GM12891 (cell line): Measurements from ENCODE around the gene PRDX4.
A peak's percentile ranks its signal among the peaks of the same experiment; 100 is the strongest.
"Not testable (repeated sequence)": the region's sequence is repeated elsewhere in the genome, so short reads cannot be mapped to it uniquely, and the experiment has no call there.

Experiments
- DNase-seq: peaks from one replicate; pipeline ENCODE4 v3.0.0; 2011; ENCODE audit warnings: low spot score; ENCODE audit not compliant: insufficient read length
- FAIRE-seq: peaks from 2 replicates; lab custom pipeline; 2011; peaks lifted over from hg19 to GRCh38; lab: Jason Lieb, UNC
- PAX5 ChIP-seq: IDR thresholded peaks from 2 replicates; pipeline ENCODE4 v1.6.1; 2011; ENCODE audit warnings: low read length, moderate library complexity, mild to moderate bottlenecking; ENCODE audit not compliant: insufficient read depth, severe bottlenecking
- POLR2A ChIP-seq: IDR thresholded peaks from 2 replicates; pipeline ENCODE4 v1.6.1; 2011; ENCODE audit warnings: low read depth, low read length, control low read depth
- POLR2AphosphoS5 ChIP-seq: IDR thresholded peaks from 2 replicates; pipeline ENCODE4 v1.6.1; 2011; ENCODE audit warnings: low read depth, low read length, control low read depth
- POU2F2 ChIP-seq: IDR thresholded peaks from 2 replicates; pipeline ENCODE4 v1.6.1; 2011; ENCODE audit warnings: low read depth, mild to moderate bottlenecking, control low read depth, low read length, moderate library complexity
- SPI1 ChIP-seq: IDR thresholded peaks from 2 replicates; pipeline ENCODE4 v1.6.1; 2011; ENCODE audit warnings: low read depth, low read length, control low read depth
- TAF1 ChIP-seq: IDR thresholded peaks from 2 replicates; pipeline ENCODE4 v1.6.1; 2011; ENCODE audit warnings: low read depth, low read length, control low read depth

Gene PRDX4

GRCh38 chrX:23656091-23656490, 11.2 kb upstream of the PRDX4 start:
- FAIRE-seq (no peak), DNase-seq (no peak)
- no peak for TF ChIP-seq POU2F2
- TF ChIP-seq SPI1 = no peak
- TF ChIP-seq TAF1 = no peak
- no peak for TF ChIP-seq POLR2A
- no peak for TF ChIP-seq POLR2AphosphoS5
- TF ChIP-seq PAX5 = no peak

GRCh38 chrX:23656684-23657083, 10.6 kb upstream of the PRDX4 start:
- DNase-seq (no peak), FAIRE-seq (no peak)
- TF ChIP-seq POLR2A (no peak), TAF1 (no peak), PAX5 (no peak), POU2F2 (no peak), POLR2AphosphoS5 (no peak), SPI1 (no peak)

- FAIRE-seq = no peak
- TF ChIP-seq PAX5 = no peak
- no peak for TF ChIP-seq SPI1
- TF ChIP-seq POLR2AphosphoS5 = no peak
- no peak for DNase-seq
These were observed 8.0 kb upstream of the PRDX4 start for GRCh38 chrX:23659339-23659738.

- not testable (repeated sequence) for DNase-seq, FAIRE-seq
These were observed 7.1 kb upstream of the PRDX4 start for GRCh38 chrX:23660083-23660765.

GRCh38 chrX:23660766-23661132, 6.5 kb upstream of the PRDX4 start:
- TF ChIP-seq TAF1 (no peak), POU2F2 (no peak), POLR2AphosphoS5 (no peak), PAX5 (no peak), POLR2A (no peak), SPI1 (no peak)
- no peak for DNase-seq
- no peak for FAIRE-seq

GRCh38 chrX:23661671-23662070, 5.6 kb upstream of the PRDX4 start:
- FAIRE-seq (no peak), DNase-seq (no peak)
- TF ChIP-seq SPI1 = no peak
- no peak for TF ChIP-seq POU2F2
- TF ChIP-seq POLR2AphosphoS5 = no peak
- no peak for TF ChIP-seq PAX5
- no peak for TF ChIP-seq TAF1
- TF ChIP-seq POLR2A = no peak

- no peak for TF ChIP-seq PAX5
- DNase-seq = no peak
- no peak for FAIRE-seq
These were observed 5.1 kb upstream of the PRDX4 start for GRCh38 chrX:23662187-23662586.

- no peak for TF ChIP-seq POU2F2
- TF ChIP-seq SPI1 = no peak
- no peak for TF ChIP-seq TAF1
- TF ChIP-seq PAX5 = no peak
- no peak for TF ChIP-seq POLR2AphosphoS5
- TF ChIP-seq POLR2A = no peak
- peak; percentile 17 for DNase-seq
These were observed 4.4 kb upstream of the PRDX4 start for GRCh38 chrX:23662853-23663252.

GRCh38 chrX:23664496-23664895, 2.8 kb upstream of the PRDX4 start:
- FAIRE-seq (no peak), DNase-seq (no peak)
- TF ChIP-seq POLR2AphosphoS5 (no peak), TAF1 (no peak), POU2F2 (no peak), SPI1 (no peak), PAX5 (no peak), POLR2A (no peak)

More at GRCh38 chrX:23662853-23663252, 4.4 kb upstream of the PRDX4 start:
- no peak for FAIRE-seq

- FAIRE-seq = no peak
These were observed 1.0 kb upstream of the PRDX4 start for GRCh38 chrX:23666282-23666681.

GRCh38 chrX:23668335-23668734, 1.0 kb downstream of the PRDX4 start:
- no peak for DNase-seq
- peak; percentile 68 for FAIRE-seq
- TF ChIP-seq SPI1 (no peak), POLR2AphosphoS5 (no peak), PAX5 (no peak), TAF1 (no peak), POU2F2 (no peak), POLR2A (no peak)

More at GRCh38 chrX:23666282-23666681, 1.0 kb upstream of the PRDX4 start:
- no peak for DNase-seq
- no peak for TF ChIP-seq POLR2A
- TF ChIP-seq POU2F2 = no peak
- TF ChIP-seq TAF1 = no peak
- TF ChIP-seq SPI1 = no peak
- TF ChIP-seq POLR2AphosphoS5 = no peak
- TF ChIP-seq PAX5 = no peak
